ENCODE measurements around the gene TMEM182.

TMEM182 gene

DNA sequence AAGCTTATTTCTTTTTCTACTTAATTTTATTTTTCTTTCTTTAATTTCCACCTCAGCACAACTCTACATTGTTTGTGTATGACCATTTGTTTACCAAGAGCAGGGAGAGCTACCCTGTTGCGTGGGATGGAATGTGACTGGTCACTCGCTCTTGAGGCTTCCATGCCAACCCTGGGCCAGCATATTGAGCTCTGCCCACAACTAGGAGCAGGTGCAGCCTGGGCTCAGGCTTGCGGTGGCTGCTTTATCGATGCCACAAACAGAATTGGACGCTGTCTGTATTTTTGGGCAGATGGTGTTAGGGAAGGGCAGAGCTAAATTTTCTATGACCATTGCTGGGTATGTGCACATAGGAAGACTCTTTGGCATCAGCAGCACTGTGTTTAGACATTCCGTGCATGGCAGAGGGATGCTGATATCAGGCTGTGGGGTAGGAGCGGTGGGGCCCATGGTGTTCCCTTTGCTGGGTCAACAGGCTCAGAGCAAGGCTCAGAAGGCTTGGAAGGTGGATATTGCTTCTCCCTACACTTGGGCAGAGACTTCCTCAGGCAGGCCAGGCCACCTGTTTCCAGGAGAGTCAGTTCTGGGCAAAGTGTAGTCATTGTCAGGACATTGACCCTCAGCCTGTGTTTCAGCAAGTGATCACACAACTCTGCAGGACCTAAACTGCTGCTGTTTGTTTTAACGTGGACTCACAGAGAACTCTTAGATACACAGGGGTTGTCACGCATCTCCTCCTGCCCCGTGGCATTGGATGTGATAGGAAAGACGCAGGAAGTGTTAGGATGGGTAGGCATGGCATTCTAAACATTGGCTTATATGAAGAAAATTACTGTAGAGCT lies 40.2 kb downstream of the TMEM182 start:
- no peak for DNase-seq

DNA sequence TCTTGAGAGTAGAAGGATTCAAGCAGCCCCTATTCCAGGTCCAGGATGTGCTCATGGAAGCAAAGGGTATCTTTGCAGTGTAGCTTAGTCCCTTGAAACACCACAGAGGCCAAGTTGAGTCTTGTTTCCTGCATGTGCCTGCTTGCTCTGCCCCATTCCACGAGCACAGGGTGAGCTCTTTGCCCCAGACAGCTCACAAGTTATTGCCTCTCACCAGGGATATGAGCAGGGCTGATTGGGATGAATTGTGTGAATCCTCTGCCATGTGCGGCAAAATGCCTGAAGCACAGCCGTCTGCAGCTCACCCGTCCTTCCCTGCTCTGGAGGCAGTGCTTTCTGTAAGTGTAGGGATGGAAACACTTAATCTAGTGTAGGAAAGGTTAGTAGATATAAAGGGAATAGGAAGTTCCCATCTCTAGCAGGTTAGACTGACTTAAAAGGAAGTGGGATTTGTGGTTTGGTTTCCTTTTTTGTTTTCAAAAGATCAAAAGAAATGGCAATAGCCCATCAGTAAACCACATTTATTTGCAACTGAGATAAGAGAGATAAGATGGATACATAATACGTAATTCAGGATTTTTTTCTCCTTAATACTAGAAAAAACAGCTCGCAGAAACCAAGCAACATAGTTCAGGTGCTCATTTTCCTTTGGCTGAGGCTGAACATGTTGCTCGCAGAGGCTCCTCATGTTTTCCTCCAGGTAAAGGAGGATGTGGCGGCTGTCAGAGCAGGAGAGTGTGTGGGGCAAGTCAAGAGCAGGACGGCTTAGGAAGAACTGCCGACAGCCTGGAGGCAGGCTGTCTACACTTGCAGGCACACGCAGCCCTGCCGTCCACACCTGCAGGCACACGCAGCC lies 41.4 kb downstream of the TMEM182 start:
- no peak for DNase-seq

DNA sequence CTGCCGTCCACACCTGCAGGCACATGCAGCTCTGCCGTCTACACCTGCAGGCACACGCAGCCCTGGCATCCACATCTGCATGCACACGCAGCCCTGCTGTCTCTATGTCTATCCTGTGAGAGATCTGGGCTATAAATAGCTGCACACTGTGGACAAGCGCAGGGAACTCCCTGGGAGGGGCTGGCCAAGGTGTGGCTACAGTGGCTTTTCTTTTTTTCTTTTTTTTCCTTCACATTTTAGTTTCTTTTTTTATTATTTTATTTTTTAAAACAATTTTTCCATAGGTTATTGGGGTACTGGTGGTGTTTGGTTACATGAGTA lies 42.0 kb downstream of the TMEM182 start:
- DNase-seq, result no peak

DNA sequence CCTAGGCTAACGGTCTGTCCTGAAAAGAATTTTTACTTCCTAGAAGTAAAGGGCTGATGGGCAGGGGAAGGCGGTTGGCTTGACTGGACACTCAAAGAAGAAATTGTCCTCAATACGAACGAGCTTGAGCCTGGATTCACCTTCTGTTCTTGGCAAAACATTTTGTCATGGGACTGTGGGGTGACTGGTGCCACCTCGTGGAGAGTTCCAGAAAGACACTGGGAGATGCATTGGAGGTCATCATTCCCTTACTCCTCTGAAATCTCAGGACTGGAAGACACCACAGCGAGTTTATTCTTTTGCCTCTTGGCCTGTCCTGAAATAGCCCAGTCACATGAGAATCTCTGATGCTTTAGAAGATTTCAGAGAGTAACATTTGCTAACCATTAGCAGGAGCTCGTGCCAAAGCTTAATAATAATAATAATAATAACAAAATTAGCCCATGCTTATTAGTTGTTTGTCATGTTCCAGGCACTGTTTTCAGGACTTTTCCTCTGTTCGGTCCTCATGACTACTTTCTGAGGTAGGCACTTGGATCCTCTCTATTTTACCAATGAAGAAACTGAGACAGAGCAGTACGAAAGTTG lies 44.5 kb downstream of the TMEM182 start:
- peak; percentile 6 for DNase-seq

DNA sequence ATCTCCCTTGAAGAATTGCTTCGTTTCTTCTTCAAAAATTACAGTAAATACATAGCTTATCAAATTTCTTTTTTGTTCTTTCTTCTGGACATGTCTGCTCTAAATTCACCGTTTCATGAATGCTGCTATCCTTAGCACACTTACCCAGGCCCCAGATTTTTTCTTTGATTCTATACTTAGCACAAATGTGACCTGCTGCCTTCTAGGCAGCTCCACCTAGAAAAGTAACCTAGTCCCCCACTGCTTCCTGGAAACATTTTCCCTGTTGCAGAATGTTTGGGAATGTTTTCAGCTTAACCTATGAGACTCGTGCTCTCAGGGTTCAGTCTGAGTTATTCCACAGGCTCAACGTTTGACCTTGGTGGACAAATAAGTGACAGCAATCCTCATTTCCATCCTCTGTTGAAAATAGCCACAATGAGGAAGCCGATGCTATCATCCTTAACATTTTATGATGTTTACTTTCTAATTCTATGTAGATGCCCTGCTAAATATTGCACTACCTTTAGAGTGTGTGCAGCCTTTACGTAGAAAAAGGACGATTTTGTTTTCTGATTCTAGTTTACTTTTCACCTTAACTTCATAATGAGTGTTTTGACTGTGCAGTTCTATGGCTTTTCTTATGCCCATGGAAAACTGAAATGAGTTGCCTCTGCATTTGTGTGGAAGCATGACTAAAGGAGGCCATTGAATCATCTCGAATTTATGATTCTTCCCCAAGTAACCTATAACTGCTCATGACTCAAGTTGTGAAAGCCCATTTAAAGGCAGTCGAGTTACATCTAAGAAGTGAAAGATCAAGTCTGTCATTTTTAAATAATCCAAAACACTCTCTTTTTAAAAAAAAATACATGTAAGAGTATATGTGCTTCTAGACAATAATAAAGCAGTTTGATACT lies 47.7 kb downstream of the TMEM182 start:
- DNase-seq, result no peak

DNA sequence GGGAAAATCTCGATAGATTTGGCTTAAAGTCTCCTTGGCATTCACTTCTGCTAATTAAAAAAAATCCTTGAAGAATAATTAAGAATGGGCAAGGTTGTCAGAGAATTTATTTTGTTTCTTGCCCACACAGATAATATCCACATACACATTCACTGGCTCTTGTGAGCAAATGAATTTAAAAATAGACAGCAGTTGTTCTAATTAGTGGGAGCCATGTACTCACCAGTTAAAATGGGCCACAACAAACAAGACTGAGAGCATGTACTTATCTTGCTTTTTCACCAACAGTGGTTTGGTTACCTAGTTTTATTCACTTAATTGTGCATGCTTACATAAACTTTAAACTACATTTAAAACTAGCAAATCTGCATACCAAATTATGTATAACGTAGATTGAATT lies 53.5 kb downstream of the TMEM182 start:
- DNase-seq, result no peak

DNA sequence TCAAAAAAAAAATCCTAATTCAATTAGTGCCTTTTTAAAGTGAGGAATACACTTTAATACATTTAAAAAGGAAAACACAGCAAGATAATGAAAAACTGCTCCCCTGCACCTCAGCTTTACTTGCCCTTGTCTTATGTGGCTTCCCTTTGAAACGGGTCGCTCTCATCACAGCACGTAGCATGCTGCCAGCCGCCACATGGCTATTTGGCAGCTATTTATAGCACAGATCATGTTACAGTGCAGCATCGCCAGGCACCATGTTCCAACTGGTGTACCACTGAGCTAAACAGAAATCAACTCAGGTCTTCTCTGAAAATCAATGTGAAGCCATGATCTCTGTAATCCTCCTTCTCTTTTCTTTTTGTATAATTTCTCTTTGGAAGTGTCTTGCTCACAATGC lies 65.1 kb downstream of the TMEM182 start:
- DNase-seq, result no peak

DNA sequence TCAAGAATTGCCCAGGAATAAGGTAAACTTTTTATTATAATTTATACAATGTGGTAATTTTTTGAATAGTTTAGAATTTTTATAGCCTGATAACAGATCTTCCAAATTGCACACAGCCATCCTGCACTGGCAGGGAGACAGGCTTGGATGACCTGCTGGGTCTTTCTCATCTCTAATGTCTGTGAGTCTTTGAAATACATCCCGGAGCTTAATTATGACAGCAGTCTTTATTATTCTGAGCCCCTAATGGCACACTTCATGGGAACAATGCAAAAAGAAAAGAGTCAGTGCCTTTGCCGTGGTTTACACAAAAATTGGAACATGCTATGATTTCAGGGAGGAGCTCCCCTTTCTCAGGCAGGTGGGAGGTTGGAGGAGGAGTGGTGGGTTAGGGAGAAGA lies 71.0 kb downstream of the TMEM182 start:
- DNase-seq, result no peak

DNA sequence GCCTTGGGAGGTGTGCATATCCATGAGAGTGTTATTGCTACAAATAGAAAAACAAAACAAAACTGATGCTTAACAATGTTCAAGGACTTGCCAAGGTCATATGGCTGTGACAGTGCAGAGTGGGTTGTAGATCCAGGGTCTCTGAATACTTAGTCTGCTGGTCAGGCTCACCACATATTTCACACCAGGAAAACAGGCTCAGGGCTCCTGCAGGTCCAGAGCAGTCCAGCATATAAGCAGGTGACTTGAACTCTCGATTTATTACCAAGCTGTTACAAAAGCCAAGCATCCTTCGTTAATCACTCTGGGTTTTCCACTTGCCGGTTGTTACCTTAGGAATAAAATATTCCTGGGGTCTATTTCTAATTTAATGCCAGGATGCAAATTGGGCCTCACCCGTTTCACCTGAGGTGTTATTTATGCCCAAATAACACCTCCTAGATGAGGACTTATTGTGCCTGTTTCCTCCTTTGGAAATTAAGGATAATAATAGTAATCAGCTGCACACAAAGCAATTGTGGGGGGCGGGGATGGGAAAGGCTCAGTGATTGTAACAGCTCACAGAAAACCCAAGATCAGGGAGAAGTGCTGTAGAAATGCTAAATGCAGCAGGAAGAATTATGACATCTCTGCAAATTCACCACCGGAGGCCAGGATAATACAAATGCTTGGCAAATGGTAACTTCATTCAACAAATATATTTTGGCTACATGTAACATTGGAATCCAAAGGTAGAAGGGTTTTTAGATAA lies 72.9 kb downstream of the TMEM182 start:
- DNase-seq, result no peak

DNA sequence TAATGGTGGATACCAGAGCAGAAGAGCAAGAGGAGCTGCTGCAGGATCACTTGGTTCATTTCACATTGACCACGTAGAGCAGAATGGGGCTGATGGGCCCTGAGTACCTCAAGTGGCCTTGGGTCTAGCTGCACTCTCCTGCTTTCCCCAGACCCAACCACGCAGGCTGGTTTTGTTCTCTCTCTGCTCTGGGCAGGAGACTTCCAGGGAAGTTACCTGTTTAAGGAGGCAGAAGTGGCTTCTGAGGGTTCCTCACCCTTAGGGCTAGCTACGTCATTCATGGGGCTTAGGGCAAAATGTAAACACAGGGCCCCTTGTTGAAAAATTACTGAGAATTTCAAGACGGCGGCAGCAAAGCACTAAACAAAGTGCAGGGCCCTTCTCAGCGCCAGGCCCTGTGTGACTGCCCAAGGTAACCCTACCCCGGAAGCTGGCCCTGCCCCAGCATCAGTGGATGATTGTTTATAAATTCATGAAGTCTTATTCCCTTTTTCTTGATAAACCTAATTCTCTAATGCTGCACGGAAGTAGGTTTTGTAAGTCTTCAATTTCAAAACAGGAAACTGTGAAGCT lies 75.9 kb downstream of the TMEM182 start:
- DNase-seq, result no peak

DNA sequence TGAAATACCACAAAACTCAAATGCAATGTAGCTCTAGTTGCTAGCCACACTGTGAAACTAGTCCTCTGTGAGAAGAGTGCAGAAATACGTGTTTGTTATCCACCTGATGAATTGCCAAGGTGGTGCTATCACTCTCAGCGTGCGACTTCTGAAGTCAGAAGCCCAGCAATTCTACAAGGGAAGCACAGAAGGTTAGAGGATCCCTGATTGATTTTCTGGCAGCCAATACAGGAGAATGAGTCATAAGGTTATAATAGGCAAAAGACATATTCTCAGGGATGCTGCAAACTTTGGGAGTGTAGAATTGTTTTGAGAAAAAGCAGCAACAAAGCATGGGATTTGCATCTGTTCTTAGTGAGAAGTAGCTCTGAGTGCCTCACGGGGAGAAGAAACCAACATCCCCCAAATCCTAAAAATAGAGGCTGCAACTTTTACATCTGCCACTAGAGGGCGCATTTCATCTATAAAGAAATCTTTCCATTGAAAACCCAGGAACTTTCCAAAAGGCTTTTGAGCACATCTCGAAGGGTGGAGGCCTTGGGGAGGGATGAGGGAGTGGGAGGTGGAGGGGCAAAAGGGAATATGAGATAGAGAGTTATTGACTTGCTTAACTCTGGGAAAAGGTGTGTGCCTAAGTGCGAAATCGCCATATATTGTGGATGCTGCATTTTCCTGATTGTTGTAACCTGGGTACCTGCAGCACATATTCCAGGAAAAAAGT lies 78.0 kb downstream of the TMEM182 start:
- DNase-seq, result peak; percentile 1

DNA sequence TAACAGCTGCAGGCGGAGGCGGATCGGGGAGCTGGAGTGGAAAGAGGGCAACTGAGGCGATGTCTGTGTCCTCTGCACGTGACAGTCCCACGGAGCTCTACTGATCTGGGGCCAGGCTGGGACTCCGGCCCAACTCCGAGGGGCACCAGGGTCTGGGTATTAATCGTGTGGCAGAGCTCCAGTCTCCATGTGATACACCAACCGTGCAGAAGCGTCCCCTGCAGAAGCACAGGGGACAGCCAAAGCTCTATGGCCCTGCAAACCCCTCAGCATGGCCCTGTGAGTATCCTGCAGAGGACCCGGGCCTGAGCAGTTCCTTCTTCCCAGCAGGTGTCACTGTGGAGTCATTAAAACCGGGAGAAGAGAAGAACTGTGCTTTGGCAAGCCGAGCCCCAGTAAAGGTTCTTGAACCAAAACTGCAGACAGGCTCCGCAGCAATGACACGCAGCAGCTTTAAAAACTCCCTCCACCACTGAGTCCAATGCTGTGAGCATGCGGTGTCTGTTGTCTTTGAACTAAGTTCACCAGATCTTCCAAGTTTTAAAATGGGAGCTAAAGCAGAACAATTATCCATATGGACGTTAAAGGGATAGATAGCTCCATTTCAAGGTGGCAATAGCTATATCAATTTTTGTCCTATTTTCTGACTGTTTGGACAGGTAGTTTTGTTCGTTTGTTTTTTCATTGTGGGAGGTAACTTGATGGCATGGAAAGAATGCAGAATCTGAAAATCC lies 79.4 kb downstream of the TMEM182 start:
- DNase-seq, result no peak

DNA sequence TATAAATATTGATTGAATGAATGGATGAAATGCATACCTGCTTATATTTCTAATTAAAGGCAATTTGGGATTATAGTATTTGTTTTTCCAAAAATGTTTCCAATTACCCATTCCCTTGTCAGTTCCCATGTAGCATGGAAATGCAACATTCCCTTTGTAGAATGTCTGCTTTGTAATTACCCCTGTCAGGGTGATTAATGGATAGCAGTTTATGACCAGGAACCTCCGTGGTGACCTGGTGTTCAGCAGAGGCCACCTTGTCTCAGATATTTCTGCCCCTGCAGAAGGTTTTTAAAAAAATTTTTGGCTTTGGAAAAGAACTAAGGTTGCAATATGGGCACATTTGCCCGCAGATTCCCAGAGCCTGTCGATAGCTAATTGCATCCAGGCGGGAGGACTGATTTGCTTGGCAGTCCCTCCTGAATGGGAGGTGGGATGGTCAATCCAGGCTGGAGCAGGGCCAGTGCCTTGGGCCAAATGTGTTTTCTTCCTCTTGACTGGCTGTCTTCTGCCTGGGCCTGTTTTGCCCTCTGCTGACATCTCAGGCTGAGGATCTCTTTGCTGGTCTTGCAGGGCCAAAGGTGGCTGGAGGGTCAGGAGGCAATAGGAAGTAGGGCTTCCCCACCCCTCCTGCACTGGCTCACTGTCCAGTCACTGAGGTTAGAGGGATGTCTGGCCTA lies 82.1 kb downstream of the TMEM182 start:
- no peak for DNase-seq

DNA sequence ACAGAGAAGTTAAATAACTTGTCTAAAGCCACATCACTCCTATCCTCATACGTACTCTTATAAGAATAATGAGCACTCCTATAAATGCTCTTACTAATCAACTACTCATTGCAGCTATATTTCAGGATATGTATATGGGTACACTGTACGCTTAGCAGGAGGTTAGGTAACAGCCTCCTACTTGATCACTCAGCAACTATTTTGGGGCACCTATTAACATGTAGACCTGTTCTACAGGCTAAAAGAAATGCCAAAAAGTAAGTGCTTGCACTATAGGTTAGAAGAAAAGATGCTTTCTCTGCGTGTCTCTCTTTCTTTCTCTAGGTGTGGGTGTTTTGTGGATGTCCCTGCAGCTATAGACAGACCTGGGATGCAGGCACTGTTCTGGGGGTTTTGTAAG lies 83.1 kb downstream of the TMEM182 start:
- no peak for DNase-seq

DNA sequence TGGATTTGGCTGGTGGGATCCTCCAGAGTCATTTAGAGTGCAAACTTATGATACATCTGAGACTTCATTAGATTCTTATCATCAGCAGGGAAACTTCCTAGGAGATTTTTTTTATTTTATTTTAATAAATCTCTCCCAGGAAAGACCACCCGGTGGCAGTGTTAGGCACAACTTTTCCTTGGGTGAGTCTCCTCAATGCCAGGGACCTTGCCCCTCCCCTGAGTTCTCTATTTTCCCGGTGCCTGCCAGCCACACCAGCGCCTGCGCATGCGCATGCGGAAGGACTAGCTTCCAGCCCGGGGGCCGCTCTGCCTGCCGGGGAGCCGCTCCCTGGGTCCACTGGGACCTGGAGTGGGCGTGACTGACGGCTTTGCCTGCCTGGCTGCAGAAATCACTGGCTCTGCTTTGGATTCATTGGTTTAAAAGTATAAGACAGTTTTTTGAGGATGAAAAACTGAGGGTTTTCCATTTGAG lies 86.6 kb downstream of the TMEM182 start:
- no peak for DNase-seq

DNA sequence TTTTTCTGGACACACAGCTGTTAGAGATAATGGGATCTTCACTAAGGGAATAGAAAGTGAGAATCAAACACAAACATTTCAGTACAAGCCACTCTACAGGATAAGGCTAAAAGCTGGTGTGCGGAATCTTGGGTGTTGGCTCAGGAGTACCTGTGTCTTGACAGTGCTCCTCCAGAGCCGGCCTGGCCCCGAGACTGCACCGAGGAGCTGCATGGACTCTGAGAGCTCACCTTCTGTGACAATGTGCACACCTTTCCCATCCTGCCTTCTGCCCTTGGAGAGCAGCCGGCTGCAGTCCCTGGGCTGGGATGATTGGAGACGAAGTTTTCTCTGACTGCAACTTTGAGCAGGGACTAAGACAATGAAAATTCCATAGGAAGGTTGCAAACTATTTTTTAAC lies 89.1 kb downstream of the TMEM182 start:
- DNase-seq, result no peak

DNA sequence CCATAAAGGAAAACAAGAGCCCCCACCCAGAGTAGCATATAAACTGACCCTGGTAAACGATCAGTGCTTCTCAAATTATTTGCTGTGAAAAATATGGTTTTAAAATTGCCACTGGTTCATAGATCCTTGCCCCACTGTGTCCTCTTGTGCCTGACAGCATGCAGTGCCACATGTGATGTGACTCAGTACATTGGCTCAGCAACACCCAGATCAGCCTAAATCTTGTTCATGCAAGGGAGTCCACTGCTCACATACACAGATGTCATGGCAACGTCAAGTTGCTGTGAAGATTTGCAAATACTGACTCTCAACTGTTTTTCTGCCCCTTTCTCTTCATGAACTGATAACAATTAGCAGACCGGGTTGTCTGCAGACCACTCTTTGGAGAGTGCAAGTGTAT lies 91.0 kb downstream of the TMEM182 start:
- no peak for DNase-seq
